IPS-11a (cell line): ENCODE measurements around the gene TSPAN9.

ENCODE experiments used
- H3K4me3 ChIP-seq: one replicate; pipeline ENCODE4 v1.5.1; 2013; ENCODE audit warnings: low read depth, low read length, control low read depth

The TSPAN9 gene

GRCh38 chr12:3265406-3265805 lies 188.2 kb downstream of the TSPAN9 start:
- no peak overlapping the region for H3K4me3 ChIP-seq

- no peak overlapping the region for H3K4me3 ChIP-seq
Observed at GRCh38 chr12:3266638-3267037, 189.5 kb downstream of the TSPAN9 start.

GRCh38 chr12:3267690-3268089 lies 190.5 kb downstream of the TSPAN9 start:
- no peak overlapping the region for H3K4me3 ChIP-seq

GRCh38 chr12:3269594-3269993 lies 192.4 kb downstream of the TSPAN9 start:
- H3K4me3 ChIP-seq = no peak overlapping the region

- H3K4me3 ChIP-seq = no peak overlapping the region
Observed at GRCh38 chr12:3271146-3271545, 194.0 kb downstream of the TSPAN9 start.

GRCh38 chr12:3271639-3272038 lies 194.5 kb downstream of the TSPAN9 start:
- H3K4me3 ChIP-seq = no peak overlapping the region

- H3K4me3 ChIP-seq = no peak overlapping the region
Observed at GRCh38 chr12:3272958-3273357, 195.8 kb downstream of the TSPAN9 start.

GRCh38 chr12:3273409-3273853 lies 196.3 kb downstream of the TSPAN9 start:
- no peak overlapping the region for H3K4me3 ChIP-seq

GRCh38 chr12:3274664-3275063 lies 197.5 kb downstream of the TSPAN9 start:
- no peak overlapping the region for H3K4me3 ChIP-seq

GRCh38 chr12:3275171-3276041 lies 198.2 kb downstream of the TSPAN9 start:
- no peak overlapping the region for H3K4me3 ChIP-seq

- H3K4me3 ChIP-seq = no peak overlapping the region
Observed at GRCh38 chr12:3276226-3276625, 199.0 kb downstream of the TSPAN9 start.

- no peak overlapping the region for H3K4me3 ChIP-seq
Observed at GRCh38 chr12:3277306-3277943, 200.2 kb downstream of the TSPAN9 start.

GRCh38 chr12:3278681-3279414 lies 201.7 kb downstream of the TSPAN9 start:
- H3K4me3 ChIP-seq = no peak overlapping the region

GRCh38 chr12:3279415-3279780 lies 202.2 kb downstream of the TSPAN9 start:
- H3K4me3 ChIP-seq = no peak overlapping the region

GRCh38 chr12:3279832-3280231 lies 202.7 kb downstream of the TSPAN9 start:
- H3K4me3 ChIP-seq = no peak overlapping the region

- no peak overlapping the region for H3K4me3 ChIP-seq
Observed at GRCh38 chr12:3280967-3281366, 203.8 kb downstream of the TSPAN9 start.

GRCh38 chr12:3281588-3282383 lies 204.6 kb downstream of the TSPAN9 start:
- no peak overlapping the region for H3K4me3 ChIP-seq

GRCh38 chr12:3282384-3282670 lies 205.1 kb downstream of the TSPAN9 start:
- no peak overlapping the region for H3K4me3 ChIP-seq

GRCh38 chr12:3283137-3283680 lies 206.0 kb downstream of the TSPAN9 start:
- no peak overlapping the region for H3K4me3 ChIP-seq

- H3K4me3 ChIP-seq = no peak overlapping the region
Observed at GRCh38 chr12:3284405-3284804, 207.2 kb downstream of the TSPAN9 start.

GRCh38 chr12:3285570-3285969 lies 208.4 kb downstream of the TSPAN9 start:
- no peak overlapping the region for H3K4me3 ChIP-seq
